ENCODE data around the gene TCEAL4.

DNA sequence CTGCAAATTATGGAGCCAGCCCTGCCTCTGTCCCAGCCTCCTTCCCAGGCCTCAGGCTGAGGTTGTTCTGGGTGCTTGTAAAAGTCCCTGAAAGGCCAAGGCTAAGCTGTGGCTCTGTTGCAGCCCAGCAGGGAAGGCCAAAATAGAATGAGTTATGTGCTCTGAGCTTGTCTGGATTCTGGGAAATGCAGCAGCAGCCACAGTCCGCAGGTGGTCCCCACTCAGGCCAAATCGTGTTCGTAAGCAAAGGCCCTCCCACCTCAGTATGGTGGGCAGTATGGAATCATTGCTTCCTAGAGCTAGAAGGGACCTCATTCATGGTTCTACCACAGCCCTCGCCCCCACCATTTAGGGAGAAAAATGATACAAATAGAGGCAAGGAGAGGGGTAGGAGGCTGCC is 38.8 kb downstream of the TCEAL4 start:
- TF ChIP-seq, protein P1, sequence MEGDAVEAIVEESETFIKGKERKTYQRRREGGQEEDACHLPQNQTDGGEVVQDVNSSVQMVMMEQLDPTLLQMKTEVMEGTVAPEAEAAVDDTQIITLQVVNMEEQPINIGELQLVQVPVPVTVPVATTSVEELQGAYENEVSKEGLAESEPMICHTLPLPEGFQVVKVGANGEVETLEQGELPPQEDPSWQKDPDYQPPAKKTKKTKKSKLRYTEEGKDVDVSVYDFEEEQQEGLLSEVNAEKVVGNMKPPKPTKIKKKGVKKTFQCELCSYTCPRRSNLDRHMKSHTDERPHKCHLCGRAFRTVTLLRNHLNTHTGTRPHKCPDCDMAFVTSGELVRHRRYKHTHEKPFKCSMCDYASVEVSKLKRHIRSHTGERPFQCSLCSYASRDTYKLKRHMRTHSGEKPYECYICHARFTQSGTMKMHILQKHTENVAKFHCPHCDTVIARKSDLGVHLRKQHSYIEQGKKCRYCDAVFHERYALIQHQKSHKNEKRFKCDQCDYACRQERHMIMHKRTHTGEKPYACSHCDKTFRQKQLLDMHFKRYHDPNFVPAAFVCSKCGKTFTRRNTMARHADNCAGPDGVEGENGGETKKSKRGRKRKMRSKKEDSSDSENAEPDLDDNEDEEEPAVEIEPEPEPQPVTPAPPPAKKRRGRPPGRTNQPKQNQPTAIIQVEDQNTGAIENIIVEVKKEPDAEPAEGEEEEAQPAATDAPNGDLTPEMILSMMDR (optimal IDR thresholded peaks at IDR 0.05 in 1 of 3, IDR thresholded peaks at IDR 0.05 in 1 of 3, conservative IDR thresholded peaks at IDR 0.05 in 1 of 3; ENCODE audit: extremely low read depth in 1 of 3, insufficient read depth in 2 of 3, low read length in 3 of 3): no peak
- no peak for TF ChIP-seq EZH2 (IDR thresholded peaks at IDR 0.05; ENCODE audit: low read length)

Measured in keratinocyte (primary cell).